Measurements from ENCODE around the gene BMF. TPM values are rescaled to one million over a fixed set of nuclear protein-coding genes. Genes with fewer than 3 reads are reported as not detected.

Gene BMF
- total RNA-seq, 1 donor from 2014 or later, result 46.6 TPM

GRCh38 chr15:40091861-40092255 is 16.8 kb downstream of the BMF start:
- H3K4me3 Mint-ChIP-seq (ENCODE audit: unreplicated experiment), result peak overlapping the region; percentile 7
- DNase-seq (ENCODE audit: extremely low spot score, unreplicated experiment), result no peak
- TF ChIP-seq CTCF (IDR thresholded peaks at IDR 0.05), result no peak
- H3K9me3 Mint-ChIP-seq (ENCODE audit: unreplicated experiment), result no peaks in the 10 kb centered on the region
- peaks cover 43% of the 10 kb centered on the region for H3K36me3 Mint-ChIP-seq (ENCODE audit: unreplicated experiment)
- no peaks in the 10 kb centered on the region for H3K27me3 Mint-ChIP-seq (ENCODE audit: unreplicated experiment)
- peaks cover 82% of the 10 kb centered on the region for H3K4me1 Mint-ChIP-seq (ENCODE audit: unreplicated experiment)
- H3K27ac Mint-ChIP-seq (ENCODE audit: unreplicated experiment), result peak overlapping the region; percentile 59

- TF ChIP-seq CTCF (IDR thresholded peaks at IDR 0.05), result no peak
- Mint-ChIP-seq H3K27ac (ENCODE audit: unreplicated experiment) (no peak overlapping the region), H3K9me3 (ENCODE audit: unreplicated experiment) (no peaks in the 10 kb centered on the region), H3K4me1 (ENCODE audit: unreplicated experiment) (peaks cover 80% of the 10 kb centered on the region), H3K4me3 (ENCODE audit: unreplicated experiment) (no peak overlapping the region), H3K27me3 (ENCODE audit: unreplicated experiment) (no peaks in the 10 kb centered on the region), H3K36me3 (ENCODE audit: unreplicated experiment) (peaks cover 39% of the 10 kb centered on the region)
- DNase-seq (ENCODE audit: extremely low spot score, unreplicated experiment), result no peak
Measured at GRCh38 chr15:40090774-40091455, 17.8 kb downstream of the BMF start.

DNA sequence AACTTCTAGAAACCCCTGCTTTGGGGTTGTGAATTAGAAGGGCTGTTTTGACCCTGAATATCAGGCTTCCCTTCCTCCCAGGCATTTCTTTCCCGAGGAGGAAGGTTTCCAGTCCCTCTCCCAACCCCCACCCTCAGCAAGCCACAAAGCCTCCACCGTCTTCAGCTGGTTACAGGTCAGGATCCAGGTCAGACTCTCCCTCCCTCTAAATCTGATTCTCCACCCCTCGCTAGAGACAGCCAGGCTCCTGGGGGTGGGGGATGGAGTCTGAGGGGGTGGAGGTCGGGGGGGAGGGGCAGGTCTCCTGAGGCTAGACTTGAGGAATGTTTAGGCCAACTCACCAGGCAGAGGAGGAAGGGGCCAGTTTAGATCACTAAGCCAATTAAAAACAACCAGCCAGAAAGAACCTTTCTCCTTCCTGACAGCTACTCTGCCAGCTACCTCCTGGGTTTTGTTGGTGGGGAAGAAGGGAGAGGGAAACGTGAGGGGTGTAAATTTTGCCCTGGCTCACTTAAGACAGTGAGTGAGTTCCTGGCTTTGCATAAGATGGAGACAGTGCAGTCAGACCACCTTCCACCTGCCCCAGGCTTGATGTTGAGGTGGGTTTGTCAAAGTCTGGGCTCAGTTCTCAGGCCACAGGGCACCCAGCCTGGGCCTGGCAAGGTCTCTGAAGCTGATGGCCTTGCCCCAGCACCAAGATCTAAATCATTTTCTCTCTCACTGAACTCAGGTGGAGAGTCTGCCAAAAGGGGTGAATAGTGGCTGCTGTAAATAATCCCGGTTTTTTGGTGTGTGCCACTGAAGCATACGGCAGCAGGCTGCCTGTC is 19.5 kb downstream of the BMF start:
- H3K9me3 Mint-ChIP-seq (ENCODE audit: unreplicated experiment), result no peaks in the 10 kb centered on the region
- peaks cover 28% of the 10 kb centered on the region for H3K36me3 Mint-ChIP-seq (ENCODE audit: unreplicated experiment)
- H3K4me1 Mint-ChIP-seq (ENCODE audit: unreplicated experiment), result peaks cover 85% of the 10 kb centered on the region
- peak overlapping the region; percentile 65 for H3K27ac Mint-ChIP-seq (ENCODE audit: unreplicated experiment)
- TF ChIP-seq CTCF (IDR thresholded peaks at IDR 0.05), result no peak
- no peak overlapping the region for H3K4me3 Mint-ChIP-seq (ENCODE audit: unreplicated experiment)
- H3K27me3 Mint-ChIP-seq (ENCODE audit: unreplicated experiment), result no peaks in the 10 kb centered on the region
- DNase-seq (ENCODE audit: extremely low spot score, unreplicated experiment), result no peak

GRCh38 chr15:40087991-40088928 is 20.4 kb downstream of the BMF start:
- H3K9me3 Mint-ChIP-seq (ENCODE audit: unreplicated experiment), result no peaks in the 10 kb centered on the region
- H3K27me3 Mint-ChIP-seq (ENCODE audit: unreplicated experiment), result no peaks in the 10 kb centered on the region
- peaks cover 22% of the 10 kb centered on the region for H3K36me3 Mint-ChIP-seq (ENCODE audit: unreplicated experiment)
- no peak for DNase-seq (ENCODE audit: extremely low spot score, unreplicated experiment)
- peaks cover 80% of the 10 kb centered on the region for H3K4me1 Mint-ChIP-seq (ENCODE audit: unreplicated experiment)
- peak overlapping the region; percentile 65 for H3K27ac Mint-ChIP-seq (ENCODE audit: unreplicated experiment)
- H3K4me3 Mint-ChIP-seq (ENCODE audit: unreplicated experiment), result no peak overlapping the region
- TF ChIP-seq CTCF (IDR thresholded peaks at IDR 0.05), result no peak

Measured in osteocyte (in vitro differentiated cells).